HCT116 (cell line): ENCODE data around the gene PTGER1. TPM values are rescaled to one million over a fixed set of nuclear protein-coding genes. Genes with fewer than 3 reads are reported as not detected.

Experiments used
- ATAC-seq: fragments of 200-7000 bp; cut with Tn5 transposase; 2 replicates; pipeline ENCODE4 v1.9.1; 2020; ENCODE audit warnings: mild to moderate bottlenecking, moderate library complexity
- BruUV-seq: library from RNA; stranded (reverse); fragments of 400-500 nt; replicated peaks from 2 replicates; lab custom pipeline; 2021; lab: Mats Ljungman, UMichigan
- CTCF ChIA-PET: fragments of 300-600 bp; sonication (Branson Sonifier 250); formaldehyde crosslinking; loops from one replicate; lab custom pipeline; 2021; ENCODE audit warnings: antibody characterized with exemption; lab: Charles Lee
- POLR2A ChIA-PET: fragments of 300-600, 350-600 bp; sonication (Branson Sonifier 250); formaldehyde crosslinking; loops from one replicate; lab custom pipeline; 2021; ENCODE audit warnings: antibody characterized with exemption; lab: Charles Lee
- RAD21 ChIA-PET, 2 experiments: fragments of 300-600 bp; sonication (Branson Sonifier 250); formaldehyde crosslinking; loops; one replicate each; lab custom pipeline; 2023; ENCODE audit warnings: low total read pairs in 2 of 2; ENCODE audit not compliant: uncharacterized antibody in 2 of 2, unreplicated experiment in 2 of 2, low non-redundant PET in 1 of 2; lab: Charles Lee
- DNase-seq: peaks from one replicate; pipeline ENCODE4 v3.0.0-alpha.2; 2010; ENCODE audit warnings: low read depth, low spot score
- H2AFZ ChIP-seq: fragments of 200-600 bp; shearing (Covaris generic), sonication (generic); 2 replicates; pipeline ENCODE4 v1.6.1; 2017; ENCODE audit warnings: low read depth, mixed run types, mixed read lengths, antibody characterized with exemption, low read length; ENCODE audit not compliant: poor library complexity, severe bottlenecking
- H3K27ac ChIP-seq: 2 replicates; pipeline ENCODE4 v1.5.1; 2012; ENCODE audit warnings: low read depth, low read length
- H3K27me3 ChIP-seq: fragments of 200-600 bp; sonication (generic); 2 replicates; pipeline ENCODE4 v1.6.1; 2016; ENCODE audit warnings: mixed run types, low read length, mixed read lengths; ENCODE audit not compliant: insufficient read depth
- H3K36me3 ChIP-seq, 2 experiments: fragments of 200-500 bp in 1 of 2; fragments of 200-600 bp in 1 of 2; sonication (Bioruptor generic) in 1 of 2; sonication (generic) in 1 of 2; 2 replicates each; pipeline versions ENCODE4 v1.5.1 to v1.6.1; 2014 to 2016; ENCODE audit warnings: low read length in 2 of 2, inconsistent platforms in 1 of 2, mixed read lengths in 1 of 2, mixed run types in 1 of 2; ENCODE audit not compliant: insufficient read depth in 2 of 2, control insufficient read depth in 1 of 2
- H3K4me1 ChIP-seq, 2 experiments: fragments of 200-600 bp in 1 of 2; sonication (generic) in 1 of 2; 2 replicates each; pipeline versions ENCODE4 v1.5.1 to v1.6.1; 2012 to 2017; ENCODE audit warnings: low read length in 2 of 2, inconsistent platforms in 1 of 2, mild to moderate bottlenecking in 1 of 2, mixed read lengths in 1 of 2, mixed run types in 1 of 2, moderate library complexity in 1 of 2; ENCODE audit not compliant: insufficient read depth in 2 of 2, control insufficient read depth in 1 of 2
- H3K4me2 ChIP-seq: fragments of 200-600 bp; sonication (generic); 2 replicates; pipeline ENCODE4 v1.6.1; 2017; ENCODE audit warnings: mixed run types, low read length, mixed read lengths
- H3K4me3 ChIP-seq, 2 experiments: fragments of 200-600 bp in 1 of 2; sonication (generic) in 1 of 2; replicated peaks in 1 of 2; 2 replicates each; pipeline ENCODE4 v1.5.1; 2011 to 2016; ENCODE audit warnings: low read length in 2 of 2, control low read depth in 1 of 2, low read depth in 1 of 2, mild to moderate bottlenecking in 1 of 2, mixed read lengths in 1 of 2, mixed run types in 1 of 2
- H3K79me2 ChIP-seq: fragments of 200-600 bp; sonication (generic); 2 replicates; pipeline ENCODE4 v1.6.1; 2017; ENCODE audit warnings: mild to moderate bottlenecking, mixed run types, low read length, moderate library complexity, mixed read lengths; ENCODE audit not compliant: insufficient read depth
- H3K9ac ChIP-seq: fragments of 200-600 bp; sonication (generic); 2 replicates; pipeline ENCODE4 v1.6.1; 2016; ENCODE audit warnings: low read length, mixed read lengths
- H3K9me2 ChIP-seq: fragments of 200-600 bp; sonication (generic), shearing (Covaris generic); 2 replicates; pipeline ENCODE4 v1.6.1; 2017; ENCODE audit warnings: mixed run types, mild to moderate bottlenecking, moderate library complexity; ENCODE audit not compliant: insufficient read depth
- H3K9me3 ChIP-seq, 2 experiments: fragments of 200-500 bp in 1 of 2; fragments of 200-600 bp in 1 of 2; sonication (Bioruptor generic) in 1 of 2; sonication (generic) in 1 of 2; 2 replicates each; pipeline ENCODE4 v1.6.1; 2014 to 2017; ENCODE audit warnings: low read length in 2 of 2, mixed read lengths in 2 of 2, inconsistent platforms in 1 of 2, low read depth in 1 of 2, mild to moderate bottlenecking in 1 of 2, mixed run types in 1 of 2, moderate library complexity in 1 of 2; ENCODE audit not compliant: control insufficient read depth in 1 of 2, insufficient read depth in 1 of 2
- H4K20me1 ChIP-seq: fragments of 200-600 bp; sonication (generic), shearing (Covaris generic); 2 replicates; pipeline ENCODE4 v1.6.1; 2017; ENCODE audit warnings: mixed run types, mild to moderate bottlenecking, moderate library complexity; ENCODE audit not compliant: insufficient read depth
- ZNF274 ChIP-seq: fragments of 200-500 bp; sonication (Bioruptor generic); IDR thresholded peaks from 2 replicates; pipeline ENCODE4 v1.6.1; 2014; ENCODE audit warnings: mild to moderate bottlenecking, low read depth, low read length, inconsistent platforms
- intact Hi-C: fragments of 100-400 bp; cut with micrococcal nuclease; formaldehyde crosslinking; loops from 2 replicates; pipeline ENCODE4 v1.10.0; 2022
- total RNA-seq: library from RNA; stranded (reverse); gene quantifications from one replicate; pipeline ENCODE4 v1.2.1, GENCODE V29; 2021; ENCODE audit not compliant: unreplicated experiment
- TF ChIP-seq, protein P1 (sequence below): IDR thresholded peaks from 2 replicates; pipeline ENCODE4 v1.6.1; 2011; ENCODE audit warnings: mild to moderate bottlenecking, low read length, moderate library complexity; ENCODE audit not compliant: insufficient replicate concordance; ENCODE audit errors: extremely low read depth
- TF ChIP-seq, protein P2 (sequence below): IDR thresholded peaks from 2 replicates; pipeline ENCODE4 v1.6.1; 2012
- TF ChIP-seq, protein P3 (sequence below): IDR thresholded peaks from 2 replicates; pipeline ENCODE4 v1.6.1; 2012

PTGER1 gene
- total RNA-seq, 1 experiment from 2014 or later = 1.1 TPM

DNA sequence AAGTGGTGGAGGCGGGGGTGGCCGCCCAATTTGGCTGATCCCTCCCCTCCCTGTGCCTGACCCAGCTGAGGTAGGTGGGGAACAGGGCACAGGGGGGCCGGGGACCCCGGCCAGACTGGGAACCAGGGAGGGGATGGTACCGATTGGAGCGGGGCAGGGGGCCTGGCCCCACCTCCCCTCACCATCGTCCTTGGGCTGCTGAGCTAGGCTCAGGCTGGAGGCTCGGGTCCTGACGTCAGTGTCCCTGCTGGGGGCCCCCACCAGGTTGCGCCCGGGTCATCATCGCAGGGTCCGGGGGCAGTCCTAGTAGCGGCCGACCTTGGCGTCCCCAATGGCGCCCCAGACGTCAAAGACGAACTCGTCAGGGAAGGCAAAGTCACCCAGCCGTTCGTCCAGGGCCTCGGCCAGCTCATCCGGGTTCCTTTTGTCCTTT, 3.0 kb upstream of the PTGER1 start:
- ChIA-PET RAD21 (no interaction called here), CTCF (interaction anchor here (0.8 to 2.9 kb wide), 3 partner anchors 11 to 341 kb away, joined by 3 to 14 read pairs (median 4); partner anchors contain the start of gene DNAJB1), POLR2A (interaction anchor here (0.7 kb wide), 1 partner anchor 341 kb away, joined by 3 read pairs; the partner anchor contains the start of gene ASF1B)
- peaks cover 8% of the 10 kb centered on the region; the same call in 1 of the 2 replicates for H3K79me2 ChIP-seq
- H3K4me3 ChIP-seq = no peak overlapping the region
- H3K36me3 ChIP-seq = peaks cover 9 to 19% of the 10 kb centered on the region in 2 experiments; a peak in 3 of 4 replicates
- ATAC-seq = no peak
- peaks cover 22 to 40% of the 10 kb centered on the region in 2 experiments; a peak in 3 of 4 replicates for H3K4me1 ChIP-seq
- H3K27ac ChIP-seq = no peak overlapping the region
- H4K20me1 ChIP-seq = no peaks in the 10 kb centered on the region
- BruUV-seq = TSS peak; percentile 60
- no peak for DNase-seq
- no peaks in the 10 kb centered on the region for H3K9me2 ChIP-seq
- no peaks in the 10 kb centered on the region for H3K9me3 ChIP-seq
- intact Hi-C loops = no loop called here
- H3K9ac ChIP-seq = no peak overlapping the region
- no peak overlapping the region for H3K4me2 ChIP-seq
- no peak overlapping the region for H2AFZ ChIP-seq
- TF ChIP-seq, protein P1, sequence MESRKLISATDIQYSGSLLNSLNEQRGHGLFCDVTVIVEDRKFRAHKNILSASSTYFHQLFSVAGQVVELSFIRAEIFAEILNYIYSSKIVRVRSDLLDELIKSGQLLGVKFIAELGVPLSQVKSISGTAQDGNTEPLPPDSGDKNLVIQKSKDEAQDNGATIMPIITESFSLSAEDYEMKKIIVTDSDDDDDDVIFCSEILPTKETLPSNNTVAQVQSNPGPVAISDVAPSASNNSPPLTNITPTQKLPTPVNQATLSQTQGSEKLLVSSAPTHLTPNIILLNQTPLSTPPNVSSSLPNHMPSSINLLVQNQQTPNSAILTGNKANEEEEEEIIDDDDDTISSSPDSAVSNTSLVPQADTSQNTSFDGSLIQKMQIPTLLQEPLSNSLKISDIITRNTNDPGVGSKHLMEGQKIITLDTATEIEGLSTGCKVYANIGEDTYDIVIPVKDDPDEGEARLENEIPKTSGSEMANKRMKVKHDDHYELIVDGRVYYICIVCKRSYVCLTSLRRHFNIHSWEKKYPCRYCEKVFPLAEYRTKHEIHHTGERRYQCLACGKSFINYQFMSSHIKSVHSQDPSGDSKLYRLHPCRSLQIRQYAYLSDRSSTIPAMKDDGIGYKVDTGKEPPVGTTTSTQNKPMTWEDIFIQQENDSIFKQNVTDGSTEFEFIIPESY = no peak
- TF ChIP-seq, all 23 proteins: peak for 0
- no peaks in the 10 kb centered on the region for H3K27me3 ChIP-seq

DNA sequence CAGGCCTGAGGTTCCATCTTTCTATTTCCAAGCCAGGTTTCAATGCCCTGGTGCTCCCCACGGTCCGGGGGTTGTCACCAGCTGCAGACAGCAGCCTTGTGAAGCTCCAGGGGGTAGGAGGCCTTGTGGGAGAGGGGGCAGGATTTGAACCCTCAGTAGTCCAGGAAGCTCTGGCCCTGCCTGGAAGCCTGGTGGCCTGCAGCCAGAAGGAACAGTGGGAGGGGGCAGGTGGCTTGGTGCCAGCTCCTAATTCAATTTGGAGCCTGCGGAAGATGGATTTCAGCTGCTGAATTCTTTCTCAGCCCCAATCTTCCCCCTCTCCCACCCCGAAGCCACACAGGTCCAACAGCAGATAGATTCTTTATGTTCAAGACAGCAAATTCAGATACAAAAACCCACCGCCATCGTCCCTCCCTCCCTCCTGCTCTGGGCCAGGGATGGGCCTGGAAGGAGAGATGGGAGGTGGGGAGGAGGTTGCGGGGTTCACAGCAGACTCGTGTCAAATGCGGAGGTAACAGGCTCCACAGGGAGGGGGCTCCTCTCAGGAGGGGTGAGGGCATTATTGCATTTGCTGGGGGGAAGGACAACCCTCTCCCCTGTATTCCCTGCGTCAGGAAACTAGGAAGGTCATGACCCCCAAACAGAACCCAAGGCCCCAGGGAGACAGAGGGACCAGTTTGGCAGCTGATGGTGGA, 2.4 kb upstream of the PTGER1 start:
- ATAC-seq (no peak), DNase-seq (no peak)
- H3K9ac ChIP-seq = no peak overlapping the region
- H3K27me3 ChIP-seq = no peaks in the 10 kb centered on the region
- H4K20me1 ChIP-seq = no peaks in the 10 kb centered on the region
- no peak overlapping the region for H3K4me2 ChIP-seq
- ChIA-PET POLR2A (no interaction called here), CTCF (interaction anchor here (2.9 kb wide), 1 partner anchor 12 kb away, joined by 14 read pairs; no protein-coding TSS in a partner anchor), RAD21 (no interaction called here)
- H3K4me3 ChIP-seq = no peak overlapping the region
- intact Hi-C loops = no loop called here
- peaks cover 22 to 41% of the 10 kb centered on the region in 2 experiments; a peak in 3 of 4 replicates for H3K4me1 ChIP-seq
- TF ChIP-seq, protein P2, sequence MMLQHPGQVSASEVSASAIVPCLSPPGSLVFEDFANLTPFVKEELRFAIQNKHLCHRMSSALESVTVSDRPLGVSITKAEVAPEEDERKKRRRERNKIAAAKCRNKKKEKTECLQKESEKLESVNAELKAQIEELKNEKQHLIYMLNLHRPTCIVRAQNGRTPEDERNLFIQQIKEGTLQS = no peak
- TF ChIP-seq, protein P1 = no peak
- TF ChIP-seq, protein P3, sequence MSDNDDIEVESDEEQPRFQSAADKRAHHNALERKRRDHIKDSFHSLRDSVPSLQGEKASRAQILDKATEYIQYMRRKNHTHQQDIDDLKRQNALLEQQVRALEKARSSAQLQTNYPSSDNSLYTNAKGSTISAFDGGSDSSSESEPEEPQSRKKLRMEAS = no peak
- TF ChIP-seq ZNF274 = no peak
- no TSS peak for BruUV-seq
- peaks cover 3% of the 10 kb centered on the region; the same call in 1 of the 2 replicates for H3K79me2 ChIP-seq
- H3K9me3 ChIP-seq = no peaks in the 10 kb centered on the region
- no peaks in the 10 kb centered on the region for H3K9me2 ChIP-seq
- H3K27ac ChIP-seq = no peak overlapping the region
- peaks cover 9 to 19% of the 10 kb centered on the region in 2 experiments; a peak in 3 of 4 replicates for H3K36me3 ChIP-seq
- H2AFZ ChIP-seq = no peak overlapping the region
